HG02938 (cell line): Measurements from ENCODE around the gene KCNJ12.
"Not testable (repeated sequence)": the region's sequence is repeated elsewhere in the genome, so short reads cannot be mapped to it uniquely, and the experiment has no call there.

Source experiments
- ATAC-seq: cut with Tn5 transposase; IDR thresholded peaks from one replicate; pipeline ENCODE4 v1.9.1; 2021; ENCODE audit warnings: mild to moderate bottlenecking, moderate library complexity; ENCODE audit not compliant: unreplicated experiment

Gene KCNJ12

DNA sequence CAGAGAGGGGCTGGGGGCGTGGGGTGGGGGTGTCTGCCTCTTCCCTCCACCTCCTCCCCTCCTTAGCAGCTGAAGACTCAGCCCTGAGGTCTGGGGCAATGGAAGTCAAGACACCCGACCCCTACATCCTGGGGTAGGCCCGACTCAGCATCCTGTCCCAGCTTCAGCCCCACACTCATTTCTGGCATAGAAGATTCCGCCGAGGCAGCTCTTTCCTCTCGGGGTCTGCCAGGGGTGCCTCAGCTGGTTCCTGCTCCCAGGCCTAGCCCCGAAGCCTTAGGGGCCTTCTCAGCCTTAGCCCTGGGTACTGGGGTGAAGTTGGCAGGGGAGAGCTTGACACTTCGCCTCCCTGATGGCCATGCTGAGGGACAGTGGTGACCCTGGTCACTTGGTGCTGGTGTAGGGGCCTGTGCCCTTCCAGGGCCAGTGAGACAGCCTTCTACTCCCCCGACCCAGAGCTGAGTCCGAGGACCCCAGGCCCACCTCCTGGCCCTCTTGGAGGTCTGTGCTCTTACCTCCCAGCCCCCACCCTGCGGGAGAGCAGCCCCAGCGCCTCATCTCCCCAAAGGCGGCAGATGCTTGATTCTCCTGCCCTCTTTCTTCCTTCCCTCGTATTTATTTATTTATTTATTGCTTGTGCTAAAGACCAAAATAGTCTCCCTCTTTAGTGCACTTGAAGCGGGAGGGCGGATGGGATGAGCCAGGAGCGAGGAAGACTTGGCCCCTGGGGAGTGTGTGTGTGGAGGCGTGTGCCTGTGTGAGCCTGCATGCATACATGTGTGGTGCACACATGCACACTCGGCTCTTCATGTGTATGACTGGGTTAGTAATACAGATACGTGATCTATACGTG, 42.5 kb downstream of the KCNJ12 start:
- ATAC-seq: no peak

DNA sequence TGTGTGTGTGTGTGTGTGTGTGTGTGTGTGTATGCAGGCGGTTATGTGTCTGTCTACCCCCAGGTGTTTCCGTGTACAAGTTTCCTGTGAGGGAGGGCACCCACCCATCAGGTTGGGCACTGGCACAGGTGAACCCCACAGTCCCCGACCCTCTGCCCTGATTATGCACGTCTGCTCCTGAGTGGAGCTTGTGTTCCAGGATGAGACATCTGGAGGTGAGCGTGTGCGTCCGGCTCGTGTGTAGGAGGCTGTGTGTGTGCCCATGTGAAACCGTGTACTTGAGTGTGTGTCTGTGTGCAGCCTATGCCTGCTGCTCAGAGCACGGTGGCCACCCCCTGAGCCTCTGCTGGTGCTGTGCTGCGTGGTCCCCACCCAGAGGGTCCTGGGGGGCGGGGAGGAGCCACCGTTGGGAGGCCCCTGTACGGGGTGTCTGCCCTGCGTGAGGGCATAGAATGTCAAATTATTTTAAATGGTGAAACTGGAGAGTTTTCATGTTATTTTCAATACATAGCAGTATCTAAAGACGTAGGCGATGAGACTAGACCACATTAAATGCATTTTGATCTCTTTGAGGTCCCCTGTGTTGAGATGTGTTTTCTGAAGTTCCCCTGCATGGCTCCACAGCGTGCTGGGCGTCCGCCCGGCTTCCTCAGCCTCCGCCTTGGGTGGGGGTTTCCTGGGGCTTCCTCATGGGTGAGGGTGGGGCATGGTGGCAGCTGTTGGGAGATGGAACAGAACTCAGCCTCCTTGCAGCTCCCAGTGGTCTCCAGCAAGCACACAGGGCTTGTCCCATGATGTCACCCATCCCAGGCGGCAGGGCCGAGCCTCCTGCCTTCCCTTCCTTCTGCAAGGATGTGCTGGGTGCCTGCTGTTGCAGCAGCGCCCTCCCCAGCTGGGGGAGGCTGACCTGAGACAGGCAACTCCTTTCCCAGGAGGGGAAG, 43.4 kb downstream of the KCNJ12 start:
- ATAC-seq: no peak

DNA sequence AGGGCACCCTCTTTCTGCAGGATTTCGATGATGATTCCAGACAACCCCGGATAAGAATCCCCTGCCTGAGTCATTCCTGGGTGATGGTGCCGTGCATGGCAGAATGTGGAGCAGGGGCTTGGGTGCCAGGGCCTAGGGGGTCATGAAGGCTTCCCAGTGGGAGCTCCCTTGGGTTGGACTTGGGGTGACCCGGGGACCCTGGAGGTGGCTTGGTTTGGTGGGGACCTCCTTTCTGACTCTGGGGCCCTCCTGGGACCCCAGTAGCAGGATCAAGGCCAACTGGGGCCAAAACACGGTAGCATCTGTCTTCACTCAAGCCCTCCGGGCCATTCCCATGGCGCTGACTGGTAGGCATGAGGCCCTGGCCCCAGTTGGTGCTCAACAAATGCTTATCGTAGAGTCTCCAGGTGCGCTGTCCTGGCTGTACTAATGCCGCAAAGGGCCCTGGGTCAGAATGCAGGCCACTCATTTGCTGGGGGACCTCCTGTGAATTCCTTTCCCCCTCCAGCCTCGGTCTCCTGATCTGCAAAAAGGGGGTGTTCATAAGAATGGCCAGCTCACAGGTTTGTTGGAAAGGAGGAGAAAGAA, 44.4 kb downstream of the KCNJ12 start:
- ATAC-seq: not testable (repeated sequence)

DNA sequence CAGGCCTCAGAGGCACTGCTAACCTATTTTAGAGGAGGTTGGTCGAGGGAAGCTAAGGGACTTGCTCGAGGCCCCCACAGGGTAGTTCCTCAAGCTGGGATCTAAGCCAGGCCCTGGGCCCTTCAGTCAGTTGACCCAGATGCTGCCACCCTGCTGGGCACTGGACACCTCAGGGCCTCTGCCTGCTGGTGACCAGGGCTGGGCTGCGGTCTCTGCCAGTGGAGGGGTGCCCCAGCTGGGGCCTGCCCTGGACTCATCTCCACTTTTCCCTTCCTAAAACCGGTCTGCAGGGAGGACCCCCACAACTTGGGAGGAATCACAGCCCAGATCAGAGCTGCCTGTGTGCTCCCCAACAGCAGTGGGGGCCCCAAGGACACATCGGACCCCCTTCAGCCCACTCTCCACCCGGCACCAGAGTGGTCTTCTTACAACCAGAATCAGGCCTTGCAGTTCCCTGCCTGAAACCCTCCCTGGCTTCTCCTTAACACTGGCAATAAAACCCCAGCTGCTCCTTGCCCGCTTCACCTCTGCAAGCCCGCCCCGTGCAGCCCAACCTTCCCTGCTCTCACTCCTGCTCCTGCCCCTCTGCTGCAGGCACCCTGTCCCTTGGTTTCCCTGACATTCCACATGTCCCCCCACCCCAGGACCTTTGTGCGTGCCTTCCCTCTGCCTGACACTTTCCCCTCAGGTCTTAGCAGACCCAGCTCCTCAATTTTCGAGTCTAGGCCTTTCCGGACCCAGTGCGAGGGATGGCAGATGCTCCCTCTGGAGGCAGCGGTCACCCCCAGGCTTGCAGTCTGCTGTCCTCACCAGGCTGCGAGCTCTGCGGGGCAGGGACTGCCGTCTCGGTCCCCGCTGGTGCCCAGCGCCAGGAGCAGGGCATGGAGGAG, 45.5 kb downstream of the KCNJ12 start:
- not testable (repeated sequence) for ATAC-seq

DNA sequence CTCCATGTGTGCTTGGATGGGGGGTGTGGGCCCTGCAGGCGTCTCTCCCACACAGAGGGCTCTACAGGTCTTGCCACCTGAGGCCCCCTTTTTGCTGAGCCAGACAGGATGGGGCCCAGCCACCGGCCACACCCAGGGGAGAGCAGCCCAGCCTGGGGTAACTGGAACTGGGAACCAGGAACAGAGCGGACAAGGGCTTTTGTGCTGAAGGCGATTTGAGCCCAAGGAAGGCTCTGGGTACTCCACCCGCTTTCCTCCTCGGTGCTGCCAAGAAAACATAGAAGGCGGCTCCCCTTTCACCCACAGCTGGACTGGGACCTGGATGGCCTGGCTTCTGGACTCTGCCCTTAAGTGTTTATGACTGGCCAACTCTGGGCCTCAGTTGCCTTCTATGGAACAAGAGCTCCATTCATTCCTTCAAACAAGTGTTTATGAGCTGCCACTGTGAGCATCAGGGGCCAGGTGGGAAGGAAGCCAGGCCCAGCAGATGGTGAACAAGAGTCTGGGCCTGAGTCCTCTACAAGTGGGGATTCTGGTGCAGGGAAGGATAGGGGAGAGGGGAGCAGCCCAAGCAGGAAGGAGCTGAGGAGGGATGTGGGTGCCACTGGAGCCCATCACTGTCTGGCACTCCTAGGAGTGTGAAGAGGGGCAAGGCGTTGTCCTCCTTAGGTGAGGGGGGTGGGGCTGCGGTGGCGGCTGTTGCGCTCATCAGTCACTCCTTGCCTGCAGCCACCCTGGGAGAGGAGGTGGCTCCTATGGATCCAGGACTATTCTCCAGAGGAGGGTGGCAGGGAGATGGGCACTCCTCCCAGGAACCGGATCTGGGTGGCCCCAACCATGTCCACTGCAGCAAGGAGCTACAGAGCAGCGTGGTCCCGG, 46.4 kb downstream of the KCNJ12 start:
- not testable (repeated sequence) for ATAC-seq

DNA sequence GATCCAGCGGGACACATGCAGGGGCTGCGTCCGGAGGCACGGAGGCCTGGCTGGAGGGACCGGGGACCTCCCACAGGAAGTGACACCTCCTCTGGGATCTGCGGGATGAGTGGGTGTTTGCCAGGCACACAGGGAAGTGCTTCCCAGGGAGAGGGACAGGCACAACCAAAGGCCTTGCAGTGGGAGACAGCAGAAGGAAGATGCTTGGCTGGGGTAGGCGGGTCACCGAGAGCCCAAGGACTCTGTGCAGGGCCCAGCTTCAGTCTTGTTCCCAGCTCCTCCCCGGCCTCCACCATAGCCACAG, 47.0 kb downstream of the KCNJ12 start:
- not testable (repeated sequence) for ATAC-seq

DNA sequence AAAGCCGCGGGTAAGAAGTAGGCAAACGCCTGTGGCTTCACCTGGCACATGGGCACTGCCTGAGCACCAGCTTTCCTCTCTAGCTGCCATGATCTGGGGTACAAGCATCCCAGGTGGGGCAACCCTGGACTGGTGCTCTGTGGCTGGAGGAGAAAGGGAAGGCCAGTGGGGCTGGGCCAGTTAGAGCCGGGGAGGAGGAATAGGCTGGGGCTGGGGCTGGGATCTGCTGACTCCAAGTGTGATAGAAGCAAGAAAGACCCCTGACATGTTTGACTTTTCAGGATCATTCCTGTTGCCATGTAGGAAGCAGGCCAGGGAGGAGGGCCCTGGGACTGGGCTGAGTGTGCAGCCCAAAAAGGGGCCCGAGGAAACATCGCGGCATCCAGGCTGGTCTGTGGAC, 48.5 kb downstream of the KCNJ12 start:
- ATAC-seq: not testable (repeated sequence)

DNA sequence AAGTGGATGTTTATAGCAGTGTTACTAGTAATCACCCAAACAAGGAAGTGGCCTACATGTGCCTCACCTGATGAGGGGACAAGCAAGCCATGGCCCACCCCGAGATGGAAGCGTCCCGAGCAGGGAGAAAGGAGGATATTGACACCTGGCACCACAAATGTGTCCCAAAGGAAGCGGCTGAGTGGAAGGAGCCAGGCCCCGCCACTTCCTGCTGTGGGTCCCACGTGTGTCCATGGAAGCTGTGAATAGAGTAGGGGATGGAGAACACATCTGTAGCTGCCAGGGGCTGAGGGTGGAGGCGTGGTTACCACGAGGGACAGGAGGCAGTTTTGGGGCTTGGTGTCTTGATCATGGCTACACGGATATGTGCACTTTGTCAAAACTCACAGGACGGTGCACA, 49.2 kb downstream of the KCNJ12 start:
- no peak for ATAC-seq

DNA sequence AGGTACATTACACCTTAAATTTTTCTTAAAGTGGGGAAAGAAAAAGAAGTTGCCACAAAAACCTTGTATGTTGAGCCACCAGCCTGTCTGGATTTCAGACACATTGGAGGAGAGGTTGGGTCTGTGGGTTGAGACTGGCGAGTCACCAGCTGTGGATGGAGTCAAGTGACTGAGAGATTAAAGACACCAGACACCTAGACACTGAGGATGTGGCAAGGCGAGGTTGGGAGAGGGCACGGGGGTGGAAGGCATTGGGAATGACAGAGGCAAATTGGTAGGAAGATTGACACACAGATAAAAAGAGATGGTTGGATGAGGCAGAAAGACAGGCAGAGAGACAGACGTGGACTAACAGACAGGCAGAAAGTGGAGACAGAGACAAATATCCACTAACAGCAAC, 49.6 kb downstream of the KCNJ12 start:
- no peak for ATAC-seq

DNA sequence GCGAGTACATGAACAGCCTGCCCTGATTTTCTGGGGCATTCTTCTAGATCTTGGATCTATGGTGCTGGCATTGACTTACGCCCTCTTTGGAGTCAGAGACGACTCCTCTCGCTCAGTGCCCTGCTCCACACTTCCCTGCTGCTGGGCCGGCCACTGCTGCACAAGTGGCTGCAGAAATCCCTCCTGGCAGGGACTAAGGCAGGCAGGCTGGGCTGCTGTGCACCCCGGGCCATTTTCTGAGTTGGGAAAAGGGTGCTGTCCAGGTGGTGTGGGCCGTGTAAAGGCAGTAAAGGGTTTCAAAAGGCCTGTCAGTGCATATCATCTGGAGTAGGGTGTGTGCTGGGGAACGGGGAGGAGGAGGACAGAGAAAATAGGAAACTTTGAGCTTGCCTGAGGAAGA, 50.1 kb downstream of the KCNJ12 start:
- not testable (repeated sequence) for ATAC-seq

DNA sequence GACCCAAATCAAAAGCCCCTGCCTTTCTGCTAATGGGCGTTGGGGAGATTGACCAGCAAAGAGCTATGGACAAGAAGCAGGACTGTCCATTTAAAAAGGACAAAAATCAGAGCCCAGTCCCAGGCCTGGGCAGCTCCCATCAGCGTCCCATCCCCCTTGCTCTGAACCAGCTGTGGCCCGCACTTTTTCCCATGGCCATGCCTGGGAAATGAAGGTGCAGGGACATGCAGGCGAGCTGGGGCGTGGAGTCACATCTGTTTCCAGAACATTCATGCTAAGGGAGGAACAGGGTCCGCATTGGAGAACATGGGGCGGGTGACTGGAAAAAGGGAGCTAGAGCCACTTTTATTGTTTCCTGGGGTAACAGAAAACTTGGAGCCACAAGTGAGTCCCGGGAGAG, 50.7 kb downstream of the KCNJ12 start:
- ATAC-seq: not testable (repeated sequence)

DNA sequence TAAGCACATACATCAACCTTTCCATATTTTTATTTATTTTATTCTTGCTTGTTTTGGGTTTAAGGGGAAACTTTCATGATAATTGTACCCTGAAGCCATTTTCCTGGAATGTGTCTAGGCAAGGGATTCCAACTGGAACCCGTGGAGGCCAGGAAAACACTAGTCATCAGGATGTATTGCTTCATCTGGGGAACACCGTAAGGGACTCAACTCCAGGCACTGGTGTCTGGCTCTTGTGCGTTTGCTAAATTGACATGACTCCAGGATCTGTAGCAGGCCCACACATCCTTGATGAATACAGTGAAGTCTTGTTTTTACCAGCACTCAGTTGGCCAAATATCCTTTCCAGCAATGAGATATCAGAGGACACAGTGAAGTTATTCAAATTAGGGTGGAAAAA, 51.6 kb downstream of the KCNJ12 start:
- ATAC-seq: not testable (repeated sequence)

DNA sequence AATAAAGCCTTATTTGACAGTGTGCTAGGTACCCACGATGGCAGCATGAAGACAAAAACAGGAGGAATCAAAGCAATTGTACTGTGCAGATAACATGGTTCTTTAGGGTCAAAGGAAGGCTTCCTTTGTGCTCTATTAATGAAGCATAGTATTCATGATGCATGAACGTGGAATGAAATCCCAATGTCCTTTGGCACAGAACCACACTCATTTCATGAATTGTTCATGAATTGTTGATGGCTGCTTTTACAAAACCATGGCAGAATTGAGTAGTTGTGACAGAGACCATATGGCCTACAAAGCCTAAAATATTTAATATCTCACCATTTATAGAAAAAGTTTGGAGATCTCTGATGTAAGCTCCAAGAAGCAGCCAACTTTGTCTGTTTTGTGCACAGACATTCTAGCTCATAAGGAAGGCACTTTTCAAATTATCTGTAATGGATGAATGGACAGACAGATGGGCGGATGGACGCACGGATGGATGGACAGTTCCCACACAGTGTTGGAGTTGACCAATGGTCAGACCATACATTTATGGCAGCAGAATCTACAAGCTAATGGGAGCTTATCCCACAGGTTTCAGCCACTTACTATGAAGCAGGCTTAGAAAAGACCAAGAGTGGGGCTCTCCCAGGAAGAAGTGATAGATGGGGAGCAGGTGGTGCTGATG, 52.7 kb downstream of the KCNJ12 start:
- ATAC-seq: not testable (repeated sequence)

DNA sequence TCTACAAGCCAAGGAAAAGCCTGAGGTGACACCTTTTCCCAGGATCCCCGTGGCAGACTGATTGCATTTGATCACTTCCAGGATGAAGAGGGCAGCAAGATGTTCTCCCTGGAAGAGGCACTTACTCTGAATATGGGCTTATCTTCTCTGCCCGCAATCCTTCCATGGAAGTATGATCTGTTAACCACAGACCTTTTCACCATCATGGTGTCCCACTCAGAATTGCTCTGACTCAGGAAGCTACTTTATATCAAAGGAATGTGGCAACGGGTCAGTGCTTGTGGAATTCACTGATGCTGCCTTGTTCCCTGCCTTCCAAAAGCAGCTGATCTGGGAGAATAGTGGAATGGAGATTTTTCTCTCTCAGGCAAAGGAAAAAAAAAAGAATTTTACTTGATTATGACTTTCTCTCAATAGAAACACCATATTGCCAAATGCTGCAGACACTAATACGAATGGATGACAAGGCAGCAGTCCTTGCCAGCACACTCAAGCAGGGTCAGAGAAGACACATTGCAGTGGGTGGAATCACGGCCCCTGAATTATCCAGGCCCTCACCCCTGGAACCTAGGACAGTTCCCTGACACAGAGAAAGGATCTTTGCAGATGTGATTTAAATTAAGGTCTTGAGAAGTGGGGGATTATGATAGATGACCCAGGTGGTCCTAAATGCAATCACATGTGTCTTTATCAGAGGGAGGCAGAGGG, 53.9 kb downstream of the KCNJ12 start:
- not testable (repeated sequence) for ATAC-seq

DNA sequence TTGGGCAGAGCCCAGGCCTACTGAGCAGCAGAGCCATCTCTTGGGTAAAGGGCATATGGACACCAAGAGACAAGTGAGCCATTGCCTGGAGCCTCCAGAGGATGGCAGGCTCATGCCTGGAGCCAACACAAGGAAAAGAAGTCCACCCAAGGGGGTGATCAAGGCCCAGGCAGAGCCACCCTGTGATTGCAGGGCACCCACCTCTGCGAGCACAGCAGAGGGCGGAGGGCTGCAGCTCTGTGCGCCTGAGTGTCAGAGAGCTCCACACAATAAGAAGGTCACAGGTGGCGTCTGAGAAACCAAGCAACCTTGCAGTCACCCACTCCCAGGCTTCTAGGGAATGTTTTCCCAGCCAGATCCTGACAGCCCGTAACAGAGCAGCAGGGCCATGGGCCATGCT, 57.8 kb downstream of the KCNJ12 start:
- not testable (repeated sequence) for ATAC-seq

DNA sequence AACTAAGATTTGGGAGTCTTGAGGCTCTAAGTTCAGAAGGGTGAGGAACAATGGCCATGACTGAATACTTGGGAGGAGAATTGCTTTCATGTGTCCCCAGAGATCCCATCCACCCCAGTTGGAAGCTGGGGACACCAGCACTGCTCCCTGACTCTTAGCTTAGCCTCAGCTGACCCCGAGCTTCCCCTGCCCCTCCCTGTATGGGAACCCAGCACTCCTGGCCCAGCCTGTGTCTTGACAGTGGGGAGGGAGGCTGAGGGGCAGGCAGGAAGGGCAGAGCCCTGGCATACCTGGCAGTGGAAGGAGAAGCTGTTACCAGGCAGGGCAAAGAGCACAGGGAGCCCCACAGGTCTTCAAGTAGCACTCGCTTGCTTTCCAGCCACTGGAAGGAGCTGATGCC, 58.8 kb downstream of the KCNJ12 start:
- ATAC-seq: not testable (repeated sequence)

DNA sequence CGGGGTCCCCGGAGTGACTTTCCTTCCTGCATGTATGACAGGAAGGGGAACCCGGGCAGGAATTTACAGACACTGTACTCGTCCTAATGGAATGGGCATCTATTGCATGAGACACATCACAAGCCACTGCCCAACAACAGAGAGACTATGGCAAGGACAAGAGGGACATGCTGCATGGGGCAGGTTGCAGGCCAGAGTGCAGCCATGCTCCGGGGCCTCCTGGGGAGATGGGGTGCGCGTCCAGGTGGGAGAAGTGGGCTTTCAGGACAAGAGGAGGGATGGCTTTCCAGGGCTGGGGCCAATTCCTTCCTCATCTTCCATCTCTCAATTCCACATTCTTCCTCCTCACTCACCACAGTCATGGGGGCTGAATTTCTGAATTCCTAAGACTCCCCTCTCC, 60.3 kb downstream of the KCNJ12 start:
- not testable (repeated sequence) for ATAC-seq
